Suppressor macrophage (primary cell): Measurements from ENCODE around the gene SIAH3.
A peak's percentile ranks its signal among the peaks of the same experiment; 100 is the strongest.
"Not testable (repeated sequence)": the region's sequence is repeated elsewhere in the genome, so short reads cannot be mapped to it uniquely, and the experiment has no call there.

Experiments
- DNase-seq, 4 experiments: peaks; one replicate each; pipeline ENCODE4 v3.0.0-alpha.2; 2020 to 2022

Gene SIAH3

DNA sequence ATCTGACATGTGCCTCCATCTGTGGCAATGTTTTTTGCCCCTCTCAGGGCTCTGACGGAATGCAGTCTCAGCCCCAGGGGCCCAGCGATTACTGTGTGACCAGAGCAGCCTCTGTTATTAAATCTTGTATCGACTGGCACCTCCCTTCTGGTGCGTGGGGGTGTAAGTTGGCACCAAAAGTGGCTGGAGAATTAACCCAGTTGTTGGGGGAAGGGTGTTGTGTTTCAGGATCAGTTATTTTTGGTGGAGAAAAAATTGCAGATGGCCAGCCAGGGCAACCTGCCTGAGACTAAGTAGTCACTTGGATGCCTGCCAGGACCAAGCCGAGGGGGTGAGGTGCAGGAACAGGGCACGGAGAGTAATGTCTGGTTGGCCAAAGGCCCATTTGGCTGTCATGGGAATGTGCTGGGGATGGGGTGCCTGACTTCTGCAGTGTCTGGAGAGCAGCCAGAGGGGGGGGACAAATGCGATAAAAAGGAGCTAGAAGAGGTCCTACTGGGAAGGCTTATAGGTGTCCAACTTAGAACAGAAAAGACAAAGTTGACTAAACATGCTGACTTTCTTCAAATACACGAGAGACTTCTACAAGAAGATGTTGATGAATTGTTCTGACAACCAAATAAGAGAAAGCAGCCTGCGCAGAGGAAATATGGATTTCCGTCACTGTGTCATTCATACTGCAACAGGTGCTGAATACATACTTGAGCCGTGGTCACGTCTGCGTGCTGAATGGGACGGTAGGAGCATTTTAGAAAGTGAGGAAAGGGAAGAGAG lies 69.8 kb downstream of the SIAH3 start:
- no peak for DNase-seq

DNA sequence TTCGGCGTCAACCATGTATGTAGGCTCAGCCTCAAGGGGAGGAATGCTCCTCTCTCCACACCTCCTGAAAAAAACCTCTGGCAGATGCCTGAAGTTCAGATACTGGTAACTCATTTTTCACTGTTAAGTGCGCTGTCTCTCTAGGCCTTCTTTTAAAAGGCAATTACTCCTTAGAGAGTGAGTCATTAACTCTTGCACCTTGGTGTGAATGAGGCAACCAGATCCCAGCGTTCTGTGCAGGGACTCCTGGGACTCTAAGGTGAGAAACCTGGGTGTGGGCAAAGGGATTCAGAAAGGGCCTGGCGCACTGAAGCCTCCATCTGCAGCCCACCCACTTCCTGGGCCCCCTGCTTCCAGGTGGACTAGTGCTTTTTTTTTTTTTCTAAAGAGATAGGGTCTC lies 71.7 kb downstream of the SIAH3 start:
- no peak for DNase-seq

DNA sequence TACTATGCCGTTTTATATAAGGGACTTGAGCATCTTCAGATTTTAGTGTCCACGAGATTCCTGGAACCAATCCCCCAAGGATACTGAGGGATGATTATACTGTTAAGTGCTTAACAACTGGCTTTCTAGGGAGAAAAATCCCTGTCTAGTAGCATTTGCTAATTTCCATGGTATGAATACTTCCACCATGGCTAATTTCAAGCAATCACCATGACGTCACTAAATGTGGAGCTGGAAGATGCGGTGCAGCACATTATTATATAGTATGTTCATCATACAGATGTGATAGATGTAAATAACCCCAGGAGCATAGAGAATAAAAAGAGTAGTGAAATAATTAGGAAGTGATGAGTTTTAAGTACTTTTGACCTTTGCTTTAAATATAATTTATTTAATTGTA lies 72.7 kb downstream of the SIAH3 start:
- no peak for DNase-seq

DNA sequence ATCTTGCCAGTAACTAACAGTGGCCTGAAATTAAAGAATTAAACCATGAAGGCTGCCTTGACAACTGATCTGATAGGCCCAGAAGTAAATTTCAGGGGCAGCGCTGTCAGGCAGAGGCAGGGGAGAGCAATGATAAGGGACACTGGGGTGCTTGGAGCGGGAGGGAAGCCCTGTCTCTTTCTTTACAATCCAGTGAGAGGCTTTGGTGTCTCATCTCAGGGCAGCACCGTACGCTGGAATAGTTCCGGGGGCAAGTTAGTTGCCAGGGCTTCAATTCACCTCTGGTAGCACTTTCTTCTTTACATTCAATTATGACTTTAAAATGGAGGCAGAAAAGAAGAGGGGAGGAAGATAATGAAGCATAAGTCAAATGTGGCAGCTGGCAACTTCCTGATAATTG lies 74.8 kb downstream of the SIAH3 start:
- DNase-seq, result no peak

DNA sequence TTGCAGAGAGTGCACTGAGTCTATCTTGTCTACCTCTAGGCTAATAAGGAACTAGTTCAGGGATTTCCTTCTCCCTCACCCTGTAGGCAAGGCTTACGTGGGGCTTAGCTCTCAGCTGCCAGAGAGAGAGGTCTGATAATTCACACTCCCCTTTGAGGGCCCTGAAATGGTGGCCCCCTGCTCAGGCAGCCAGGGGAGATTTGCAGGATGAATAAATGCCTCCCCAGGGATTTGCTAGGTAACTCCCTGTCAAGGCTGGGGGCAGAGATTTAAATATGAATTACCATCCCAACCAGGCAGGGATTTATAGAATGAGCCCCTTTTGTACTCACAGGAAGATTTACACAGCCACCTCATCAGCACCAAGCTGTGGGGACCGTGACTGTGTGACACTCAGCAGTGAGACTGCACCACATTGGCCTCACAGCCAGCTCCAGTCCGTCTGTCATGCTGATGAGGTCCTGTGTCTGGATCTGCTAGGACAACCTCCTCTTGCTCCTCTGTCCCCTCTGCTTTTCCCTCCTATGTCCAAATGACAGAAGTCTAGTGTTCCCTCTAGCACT lies 76.1 kb downstream of the SIAH3 start:
- no peak for DNase-seq

DNA sequence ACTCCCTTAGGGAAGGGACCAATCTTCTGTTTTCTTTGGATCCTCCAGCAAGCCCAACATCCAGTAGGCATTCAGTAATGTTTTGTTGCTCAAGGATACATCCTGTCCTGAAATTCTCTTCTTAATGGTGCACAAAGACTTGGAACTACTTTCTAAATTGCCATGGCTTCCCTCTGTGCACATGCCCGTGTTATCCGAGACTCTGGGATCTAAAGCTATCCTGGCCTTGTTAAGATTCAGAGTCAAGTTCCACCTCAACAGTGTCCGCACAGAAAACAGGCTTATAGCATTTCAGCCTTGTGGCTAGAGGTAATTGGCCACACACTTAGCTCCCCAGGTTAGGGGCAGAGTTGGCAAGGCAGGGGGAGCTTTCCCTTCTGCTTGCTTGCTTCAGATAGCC lies 77.6 kb downstream of the SIAH3 start:
- DNase-seq, result no peak

DNA sequence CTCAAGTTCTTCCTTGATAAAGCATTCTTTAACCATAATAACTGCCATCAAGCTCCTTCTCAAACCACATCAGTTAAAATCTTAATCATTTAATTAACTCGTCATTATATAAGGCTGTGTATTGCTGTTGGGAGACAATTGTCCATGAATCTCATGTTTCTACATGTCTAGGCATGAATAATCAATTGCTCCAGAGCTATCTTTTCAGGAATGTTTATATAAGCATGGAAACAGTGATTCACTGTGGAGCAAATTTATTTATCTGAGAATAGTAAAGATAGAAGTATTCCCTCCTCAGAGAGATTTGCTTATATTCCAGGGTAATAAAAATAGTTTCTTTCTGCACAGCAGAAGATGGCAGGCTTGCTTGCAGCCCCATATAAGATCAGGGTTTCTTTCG lies 78.3 kb downstream of the SIAH3 start:
- DNase-seq, result no peak

DNA sequence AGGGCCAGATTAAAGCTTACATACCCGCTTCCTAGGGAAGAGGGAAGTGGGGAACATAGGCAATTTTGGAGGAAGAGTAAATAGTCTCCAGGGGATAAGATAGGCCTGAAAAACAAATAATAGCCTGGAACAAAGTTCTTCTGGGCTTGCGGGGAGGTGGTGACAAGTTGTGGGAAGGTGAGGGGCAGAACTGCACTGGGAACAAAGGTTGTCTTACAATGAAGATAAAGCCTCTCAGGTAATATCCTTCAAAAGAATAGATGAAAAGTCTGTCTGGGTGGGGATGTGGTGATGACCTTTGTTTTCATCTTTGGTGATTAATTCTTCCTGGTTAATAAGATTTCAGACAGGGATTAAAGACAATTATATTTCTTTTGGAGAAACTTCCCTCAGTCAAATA lies 80.7 kb downstream of the SIAH3 start:
- DNase-seq, result no peak

DNA sequence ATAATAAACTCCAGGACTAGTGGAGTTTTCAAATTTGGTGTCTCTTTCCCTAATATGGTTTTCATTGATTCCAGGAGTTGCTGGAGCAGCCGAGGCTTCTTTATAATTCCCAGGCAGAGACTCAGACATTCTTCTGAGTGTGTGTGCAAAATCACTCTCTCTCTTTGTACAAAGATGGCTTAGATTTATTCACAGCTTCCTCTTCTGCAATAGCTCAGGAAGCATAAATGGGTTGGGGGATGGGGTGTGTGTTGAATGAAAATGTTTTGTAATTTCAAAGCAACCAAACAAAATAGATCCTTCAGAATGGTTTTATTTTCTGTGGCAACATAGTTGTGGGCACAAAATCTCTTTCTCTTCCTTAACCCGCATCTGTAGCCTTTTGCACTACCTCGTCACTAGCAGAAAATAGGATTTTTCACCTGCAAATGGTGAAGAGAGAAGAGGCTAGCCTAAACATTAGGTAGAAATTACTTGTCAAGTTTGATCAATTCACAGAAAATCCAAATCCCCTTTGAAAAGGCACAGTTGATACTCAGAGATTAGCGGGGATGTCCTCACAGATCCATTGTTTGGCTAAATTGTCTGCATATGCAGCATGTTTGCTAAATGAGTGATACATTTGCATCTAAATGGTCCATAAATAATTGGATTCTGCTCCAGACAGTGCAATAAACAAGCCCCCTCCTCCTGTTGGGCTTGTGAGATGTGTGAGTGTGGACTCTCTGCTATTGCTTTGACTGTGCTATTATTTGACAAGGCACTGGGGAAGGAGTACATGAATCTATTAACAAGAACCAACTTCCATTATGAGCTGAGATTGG lies 82.7 kb downstream of the SIAH3 start:
- peak; percentile 36 to 64 (median 44) for DNase-seq

DNA sequence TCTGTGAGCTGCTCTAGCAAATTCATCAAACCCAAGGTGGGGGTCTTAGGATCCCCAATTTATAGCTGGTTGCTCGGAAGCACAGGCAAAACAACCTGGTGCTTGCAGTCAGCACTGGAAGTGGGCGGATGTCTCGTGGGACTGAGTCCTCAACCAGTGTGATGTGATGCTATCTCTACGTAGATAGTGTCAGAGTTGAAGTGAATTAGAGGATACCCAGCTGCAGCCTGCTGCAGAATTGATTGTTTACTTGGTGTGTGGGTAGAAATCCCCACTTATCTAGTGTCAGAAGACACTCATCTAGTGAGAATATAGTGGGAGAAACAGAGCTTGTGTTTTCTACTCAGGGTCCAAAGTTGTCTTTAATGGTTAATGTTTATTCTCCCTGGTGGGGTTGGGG lies 86.1 kb downstream of the SIAH3 start:
- DNase-seq, result no peak

DNA sequence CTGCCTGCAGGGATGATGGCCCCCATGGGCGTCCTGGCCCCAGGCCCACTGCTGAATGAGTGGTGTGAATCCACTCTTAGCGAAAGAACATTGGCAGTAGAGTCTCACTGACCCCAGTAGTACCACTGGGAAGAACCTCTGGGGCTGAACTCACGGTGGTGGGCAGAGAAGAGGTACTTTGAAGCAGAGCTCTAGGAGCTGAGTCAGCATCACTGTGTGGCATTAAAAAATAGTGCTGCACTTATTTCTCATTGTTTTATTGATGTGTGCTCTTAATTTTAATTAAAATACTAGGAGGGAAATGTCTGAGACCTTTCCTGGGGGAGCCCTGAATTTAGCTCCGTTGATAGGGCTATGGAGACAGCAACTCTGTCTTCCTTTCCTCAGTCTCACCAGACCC lies 88.1 kb downstream of the SIAH3 start:
- DNase-seq, result no peak

DNA sequence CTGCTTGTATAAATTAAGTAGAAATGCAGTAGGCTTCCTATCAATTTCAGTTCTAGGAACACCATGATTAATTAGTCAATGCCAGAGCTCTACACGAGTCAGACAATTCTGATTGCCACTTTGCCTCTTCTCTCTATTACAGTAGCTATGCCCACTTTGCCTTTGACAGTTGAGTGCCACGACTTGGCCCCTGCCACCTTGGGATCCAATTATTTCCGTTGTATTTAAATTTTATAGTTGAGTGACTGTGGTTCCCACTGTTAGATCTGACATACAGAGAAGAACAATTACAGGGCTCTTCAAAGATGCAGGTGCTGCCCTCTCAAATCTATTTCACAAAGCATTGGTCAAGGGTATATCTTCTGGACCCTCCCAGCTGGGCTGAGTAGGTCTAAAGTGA lies 94.0 kb downstream of the SIAH3 start:
- DNase-seq, result not testable (repeated sequence)

DNA sequence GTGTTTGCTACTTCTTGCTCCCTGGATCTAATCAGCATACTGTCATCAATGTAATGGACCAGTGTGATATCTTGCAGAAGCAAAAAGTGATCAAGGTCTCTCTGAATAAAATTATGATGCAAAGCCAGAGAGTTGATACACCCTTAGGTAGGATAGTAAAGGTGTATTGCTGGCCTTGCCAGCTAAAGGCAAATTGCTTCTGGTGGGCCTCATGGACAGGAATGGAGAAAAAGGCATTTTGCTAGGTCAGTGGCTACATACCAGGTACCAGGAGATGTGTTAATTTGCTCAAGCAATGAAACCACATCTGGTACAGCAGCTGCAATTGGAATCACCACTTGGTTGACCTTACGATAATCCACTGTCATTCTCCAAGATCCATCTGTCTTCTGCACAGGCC lies 95.1 kb downstream of the SIAH3 start:
- not testable (repeated sequence) for DNase-seq

DNA sequence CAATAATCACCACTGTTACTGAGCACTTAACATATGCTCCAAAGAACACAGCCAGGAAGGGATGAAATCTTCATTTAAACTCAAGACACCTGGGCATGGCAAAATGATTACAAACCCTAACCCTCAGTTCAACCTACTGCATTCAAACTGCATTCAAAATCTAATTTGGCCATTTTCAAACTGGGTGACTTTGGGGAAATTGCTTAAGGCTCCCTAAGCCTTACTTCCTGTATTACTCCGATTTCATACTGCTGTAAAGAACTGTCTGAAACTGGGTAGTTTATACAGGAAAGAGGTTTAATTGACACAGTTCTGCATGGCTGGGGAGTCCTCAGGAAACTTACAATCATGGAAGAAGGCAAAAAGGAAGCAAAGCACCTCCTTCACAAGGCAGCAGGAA lies 99.0 kb downstream of the SIAH3 start:
- peak; percentile 26 to 64 (median 44) for DNase-seq

DNA sequence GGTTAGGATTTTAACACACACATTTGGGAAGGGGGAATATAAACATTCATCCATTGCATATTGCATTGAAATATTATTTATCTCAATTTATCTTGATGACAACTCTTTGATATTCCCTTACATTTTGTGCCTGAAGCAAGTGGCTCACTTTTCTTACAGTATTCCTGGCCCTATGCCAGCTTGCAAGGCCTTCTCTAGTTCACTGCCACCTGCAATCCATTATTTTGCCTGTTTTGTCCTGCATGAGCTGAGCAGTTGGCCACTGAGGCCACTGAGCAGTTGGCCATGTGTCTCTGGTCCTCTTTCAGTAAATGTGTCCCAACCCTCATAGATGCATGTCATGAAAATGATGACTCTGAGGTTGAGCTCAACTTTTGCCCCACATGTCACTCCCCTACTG lies 99.7 kb downstream of the SIAH3 start:
- no peak for DNase-seq

DNA sequence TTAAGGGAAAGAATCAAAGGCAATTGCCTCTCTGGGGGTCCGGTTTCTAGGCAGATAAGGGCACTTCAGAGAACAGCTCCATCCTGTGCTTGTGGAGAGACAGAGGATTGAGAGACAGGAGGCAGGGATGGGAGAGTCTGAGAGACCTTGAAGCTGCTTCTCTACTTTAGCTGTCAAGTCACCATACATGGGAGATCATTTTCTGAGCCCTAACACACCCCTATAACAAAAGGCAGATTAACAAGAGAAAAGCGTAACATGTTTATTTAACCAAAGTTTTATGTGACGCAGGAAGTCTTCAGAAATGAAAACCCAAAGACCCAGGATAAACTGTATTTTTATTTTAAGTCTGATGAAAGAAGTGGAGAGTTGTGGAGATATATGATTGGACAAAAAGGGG lies 101.0 kb downstream of the SIAH3 start:
- DNase-seq, result no peak

DNA sequence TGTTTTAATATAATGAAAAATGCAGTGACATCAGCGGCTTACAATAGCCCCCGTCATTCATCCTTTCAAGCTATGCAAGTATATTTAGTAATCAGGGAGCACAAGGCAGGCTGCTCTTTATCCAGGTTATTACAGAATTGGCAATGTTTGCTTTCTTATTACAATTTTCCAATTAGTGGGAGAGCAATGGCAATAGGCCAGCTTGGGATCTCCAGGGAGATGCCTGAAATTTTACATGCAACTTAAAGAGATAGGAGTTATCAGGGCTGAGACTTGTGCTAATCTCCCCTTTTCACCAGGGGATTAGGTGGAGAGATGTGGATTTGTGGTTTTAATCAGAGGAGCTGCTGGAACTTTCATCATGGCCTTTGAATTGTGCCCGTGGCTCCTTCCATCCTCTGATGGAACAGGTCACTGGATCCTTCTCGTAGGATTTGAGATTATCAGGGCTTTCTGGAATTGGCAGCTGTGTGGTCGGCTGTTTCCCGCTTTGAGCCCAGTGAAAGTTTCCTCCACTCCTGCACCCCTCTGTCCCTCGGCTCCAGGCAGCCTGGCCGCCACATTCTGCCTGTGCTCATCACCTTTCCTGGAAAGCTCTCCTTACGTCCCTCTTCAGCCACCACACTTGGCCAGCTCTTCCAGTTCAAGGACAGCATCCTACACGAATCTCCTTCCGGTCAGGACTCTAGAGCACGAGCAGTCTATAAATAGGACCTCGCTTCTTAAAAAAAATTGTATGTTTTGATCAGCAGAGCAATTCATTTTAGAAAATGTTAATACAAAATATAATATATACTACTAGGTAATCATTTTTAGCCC lies 102.4 kb downstream of the SIAH3 start:
- DNase-seq, result no peak

DNA sequence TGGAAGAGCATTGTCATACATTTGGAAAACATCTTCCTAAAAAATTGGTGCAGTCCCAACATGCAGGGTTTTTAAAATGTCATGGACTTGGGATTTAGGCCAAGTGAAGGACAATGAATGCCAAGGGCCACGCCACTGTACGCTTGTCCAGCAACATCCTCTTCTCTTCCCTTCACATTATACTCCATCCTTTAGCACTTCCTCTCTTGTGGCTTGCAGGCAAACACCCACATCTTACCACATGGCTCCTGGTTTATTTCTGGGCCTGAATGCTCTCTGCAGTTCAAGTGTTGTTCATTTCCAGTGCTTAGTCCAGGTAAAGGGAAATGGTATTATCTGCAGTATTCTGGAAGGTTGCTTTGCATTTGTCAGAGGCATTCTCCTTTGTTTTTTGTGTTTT lies 104.5 kb downstream of the SIAH3 start:
- DNase-seq, result peak; percentile 42 to 74 (median 68)

DNA sequence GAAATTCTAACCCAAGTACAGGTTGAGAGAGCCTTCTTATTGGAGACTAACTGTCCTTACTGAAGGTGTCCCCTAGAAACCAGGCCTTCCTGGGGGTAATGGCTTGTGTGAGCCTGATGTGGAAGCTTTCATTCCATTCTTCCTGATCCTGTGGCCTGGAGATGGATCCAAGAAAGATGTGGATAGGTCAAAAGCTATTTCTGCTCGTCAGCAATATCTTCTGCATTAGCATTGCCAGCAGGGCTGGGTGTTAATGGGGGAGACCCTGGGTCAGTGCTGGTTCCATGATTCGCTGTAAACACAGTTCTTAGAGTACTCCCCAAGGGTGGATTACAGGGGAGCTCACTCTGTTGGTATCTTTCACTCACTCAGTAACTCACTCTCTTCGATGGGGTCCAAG lies 106.6 kb downstream of the SIAH3 start:
- DNase-seq, result no peak

DNA sequence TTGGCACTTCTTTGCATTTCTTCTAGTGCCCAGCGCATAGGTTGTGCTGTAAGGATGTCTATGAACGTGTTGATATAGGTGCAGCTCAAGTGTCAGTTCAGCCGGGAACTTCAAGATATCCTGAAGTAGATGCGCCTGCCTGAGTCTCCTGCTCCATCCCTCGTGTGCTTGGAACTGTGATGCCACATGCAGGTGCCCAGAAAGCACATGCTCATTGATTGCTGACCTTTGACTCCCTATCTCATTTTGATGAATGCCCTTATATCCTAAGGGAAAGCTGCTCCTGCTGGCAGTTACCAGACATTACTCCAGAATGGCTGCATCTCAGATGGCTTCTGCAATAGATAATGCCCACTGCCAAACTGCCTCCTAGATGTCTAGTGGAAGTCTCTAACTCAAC lies 108.6 kb downstream of the SIAH3 start:
- DNase-seq, result no peak

DNA sequence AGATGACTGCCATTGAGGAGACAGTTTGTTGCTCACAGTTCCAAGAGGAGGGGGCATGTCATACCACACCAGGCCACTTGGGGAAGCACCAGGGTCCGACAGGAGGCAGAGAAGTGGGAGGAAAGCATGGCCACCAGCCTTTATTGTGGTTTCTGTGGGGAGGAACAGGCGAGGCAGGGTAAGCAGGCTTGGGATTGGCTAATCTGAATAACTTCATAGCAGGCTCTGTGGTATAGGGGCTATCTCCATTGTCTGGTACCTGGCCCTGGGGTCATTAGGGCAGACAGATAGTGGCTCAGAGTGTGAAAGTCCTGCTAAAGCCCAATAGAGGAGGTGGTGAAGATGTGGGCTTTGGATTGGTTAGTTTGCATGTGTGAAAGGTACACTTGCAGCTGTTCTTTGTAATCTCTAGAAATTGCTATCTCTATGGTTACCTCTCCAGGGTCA lies 114.0 kb downstream of the SIAH3 start:
- peak in 2 of 4 experiments; percentile 7 to 20 for DNase-seq

DNA sequence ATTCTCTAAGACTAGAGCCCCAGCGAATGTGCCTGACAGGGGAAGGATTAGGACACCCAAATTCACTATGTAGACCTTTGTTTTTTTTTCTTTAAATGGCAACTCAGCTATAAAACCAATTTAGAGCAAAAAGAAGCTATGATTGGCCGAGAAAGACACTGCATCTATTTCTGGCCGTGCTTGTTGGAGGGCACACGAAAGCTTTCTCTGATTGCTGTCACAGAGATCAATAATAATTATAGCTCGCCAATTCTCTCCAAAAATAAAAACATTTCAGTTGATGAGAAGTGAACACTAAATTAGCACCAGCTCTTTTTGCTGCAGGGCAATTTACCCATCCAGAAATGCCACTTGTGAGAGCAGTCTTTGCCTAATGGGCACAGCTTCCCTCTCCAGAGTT lies 118.2 kb downstream of the SIAH3 start:
- DNase-seq, result no peak

DNA sequence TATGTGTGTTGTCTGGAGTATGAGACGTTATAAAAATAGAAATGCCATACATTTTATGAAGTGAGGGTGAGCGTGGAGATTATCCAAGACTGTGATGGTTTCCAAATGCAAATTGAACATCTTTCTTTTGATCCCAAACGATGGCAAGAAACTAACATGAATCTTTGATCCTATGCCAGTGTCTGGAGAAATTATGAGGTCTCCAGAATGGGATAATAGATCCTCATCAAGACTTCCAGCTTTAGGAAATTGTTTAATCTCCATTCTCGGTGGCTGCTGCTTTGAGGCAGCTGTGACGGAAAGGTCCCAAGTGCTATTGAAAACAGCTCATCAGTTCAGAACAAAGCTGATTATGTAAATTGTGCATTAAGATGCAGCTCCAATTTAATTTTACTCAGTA lies 118.6 kb downstream of the SIAH3 start:
- DNase-seq, result no peak
